Measurements from ENCODE around the gene UBA3.

DNA sequence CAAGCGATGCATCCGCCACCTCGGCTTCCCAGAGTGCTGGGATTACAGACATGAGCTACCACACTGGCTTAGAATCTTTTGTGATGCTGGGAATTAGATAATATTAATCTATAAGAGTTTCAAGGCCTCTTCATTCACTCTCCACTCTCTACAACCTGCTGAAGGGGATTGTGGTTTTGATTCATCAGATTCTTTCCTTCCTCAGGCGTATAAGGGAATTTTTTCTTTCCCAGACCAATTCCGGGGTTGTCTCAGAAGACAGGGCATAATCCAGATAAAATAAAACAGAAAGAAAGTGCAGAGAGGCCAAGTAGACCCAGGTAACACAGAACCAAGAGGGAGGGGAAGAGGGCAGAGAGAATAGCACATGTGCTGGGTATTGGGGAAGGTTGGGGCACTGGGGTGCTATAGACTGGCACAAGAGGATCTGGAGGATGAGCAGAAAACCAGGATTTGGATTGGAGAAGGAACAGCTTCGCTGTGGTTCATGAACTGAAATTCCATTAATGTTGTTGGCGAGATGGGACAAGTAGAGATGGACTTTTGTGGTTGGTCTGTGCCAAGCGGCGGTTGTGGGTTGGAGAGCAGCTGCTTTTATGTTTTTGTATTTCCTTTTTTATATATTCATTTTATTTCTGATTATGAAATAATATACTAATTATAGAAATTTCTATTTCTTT, 17.4 kb upstream of the UBA3 start:
- TF ChIP-seq, protein P1, sequence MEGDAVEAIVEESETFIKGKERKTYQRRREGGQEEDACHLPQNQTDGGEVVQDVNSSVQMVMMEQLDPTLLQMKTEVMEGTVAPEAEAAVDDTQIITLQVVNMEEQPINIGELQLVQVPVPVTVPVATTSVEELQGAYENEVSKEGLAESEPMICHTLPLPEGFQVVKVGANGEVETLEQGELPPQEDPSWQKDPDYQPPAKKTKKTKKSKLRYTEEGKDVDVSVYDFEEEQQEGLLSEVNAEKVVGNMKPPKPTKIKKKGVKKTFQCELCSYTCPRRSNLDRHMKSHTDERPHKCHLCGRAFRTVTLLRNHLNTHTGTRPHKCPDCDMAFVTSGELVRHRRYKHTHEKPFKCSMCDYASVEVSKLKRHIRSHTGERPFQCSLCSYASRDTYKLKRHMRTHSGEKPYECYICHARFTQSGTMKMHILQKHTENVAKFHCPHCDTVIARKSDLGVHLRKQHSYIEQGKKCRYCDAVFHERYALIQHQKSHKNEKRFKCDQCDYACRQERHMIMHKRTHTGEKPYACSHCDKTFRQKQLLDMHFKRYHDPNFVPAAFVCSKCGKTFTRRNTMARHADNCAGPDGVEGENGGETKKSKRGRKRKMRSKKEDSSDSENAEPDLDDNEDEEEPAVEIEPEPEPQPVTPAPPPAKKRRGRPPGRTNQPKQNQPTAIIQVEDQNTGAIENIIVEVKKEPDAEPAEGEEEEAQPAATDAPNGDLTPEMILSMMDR (IDR thresholded peaks at IDR 0.05) = no peak
- TF ChIP-seq POLR2A (IDR thresholded peaks at IDR 0.05) = no peak

Measured in stomach (tissue), 4 donors.